IMR-90 (cell line): ENCODE results near the gene FAM181B. TPM values are rescaled to one million over a fixed set of nuclear protein-coding genes. Genes with fewer than 3 reads are reported as not detected.

ENCODE experiments used
- ATAC-seq: fragments of 200-7000 bp; cut with Tn5 transposase; 2 replicates; pipeline ENCODE4 v1.9.1; 2020; ENCODE audit warnings: low read depth, mild to moderate bottlenecking, moderate library complexity
- BruUV-seq: library from RNA; stranded (reverse); fragments of 400-500 nt; replicated peaks from 2 replicates; lab custom pipeline; 2021; lab: Mats Ljungman, UMichigan
- CTCF ChIA-PET: fragments of 300-600 bp; formaldehyde crosslinking; extraction: SDS; loops from one replicate; lab custom pipeline; 2021; ENCODE audit warnings: antibody characterized with exemption; lab: Yijun Ruan, JAX
- POLR2A ChIA-PET: fragments of 300-600 bp; sonication (Branson Sonifier 250); formaldehyde crosslinking; loops from one replicate; lab custom pipeline; 2022; ENCODE audit warnings: antibody characterized with exemption; ENCODE audit not compliant: unreplicated experiment; lab: Charles Lee
- DNase-seq: peaks from one replicate; pipeline ENCODE4 v3.0.0; 2013
- H2AFZ ChIP-seq: replicated peaks from 2 replicates; pipeline ENCODE3; 2013; ENCODE audit warnings: low read length, mild to moderate bottlenecking; ENCODE audit not compliant: poor library complexity
- H2AK5ac ChIP-seq: 2 replicates; pipeline ENCODE4 v1.6.1; 2013; ENCODE audit warnings: low read depth, low read length, inconsistent platforms
- H2AK9ac ChIP-seq: replicated peaks from 2 replicates; pipeline ENCODE3; 2013; ENCODE audit warnings: mild to moderate bottlenecking, low read depth, low read length, moderate library complexity; ENCODE audit not compliant: poor library complexity
- H2BK120ac ChIP-seq: 2 replicates; pipeline ENCODE4 v1.6.1; 2013; ENCODE audit warnings: low read depth, low read length, inconsistent platforms
- H2BK15ac ChIP-seq: 3 replicates; pipeline ENCODE4 v1.6.1; 2013; ENCODE audit warnings: low read depth, low read length, inconsistent platforms
- H2BK20ac ChIP-seq: 2 replicates; pipeline ENCODE4 v1.6.1; 2013; ENCODE audit warnings: low read depth, mild to moderate bottlenecking, inconsistent platforms, low read length, moderate library complexity
- H2BK5ac ChIP-seq: 2 replicates; pipeline ENCODE4 v1.6.1; 2013; ENCODE audit warnings: mild to moderate bottlenecking, low read depth, low read length, inconsistent platforms; ENCODE audit not compliant: poor library complexity, severe bottlenecking
- H3K14ac ChIP-seq: replicated peaks from 2 replicates; pipeline ENCODE4 v1.6.1; 2013; ENCODE audit warnings: low read depth, low read length, inconsistent platforms
- H3K18ac ChIP-seq: 2 replicates; pipeline ENCODE4 v1.6.1; 2013; ENCODE audit warnings: low read depth, low read length, control low read depth
- H3K23ac ChIP-seq: 2 replicates; pipeline ENCODE4 v1.6.1; 2013; ENCODE audit warnings: low read depth, low read length, inconsistent platforms
- H3K27ac ChIP-seq: 2 replicates; pipeline ENCODE4 v1.5.1; 2013; ENCODE audit warnings: mild to moderate bottlenecking, control low read depth, low read length; ENCODE audit not compliant: insufficient read depth
- H3K27me3 ChIP-seq: 2 replicates; pipeline ENCODE4 v1.6.1; 2013; ENCODE audit warnings: low read length; ENCODE audit not compliant: control insufficient read depth, insufficient read depth
- H3K36me3 ChIP-seq: 2 replicates; pipeline ENCODE4 v1.6.1; 2013; ENCODE audit warnings: low read length, mixed read lengths; ENCODE audit not compliant: control insufficient read depth, insufficient read depth
- H3K4ac ChIP-seq: 2 replicates; pipeline ENCODE4 v1.6.1; 2013; ENCODE audit warnings: low read depth, low read length, inconsistent platforms
- H3K4me1 ChIP-seq: 2 replicates; pipeline ENCODE4 v1.6.1; 2013; ENCODE audit warnings: low read length, mixed read lengths; ENCODE audit not compliant: control insufficient read depth, insufficient read depth
- H3K4me2 ChIP-seq: 2 replicates; pipeline ENCODE4 v1.6.1; 2013; ENCODE audit warnings: low read depth, mild to moderate bottlenecking, control low read depth, low read length, moderate library complexity
- H3K4me3 ChIP-seq: 2 replicates; pipeline ENCODE4 v1.5.1; 2013; ENCODE audit warnings: low read depth, mild to moderate bottlenecking, control low read depth, low read length, moderate library complexity; ENCODE audit not compliant: insufficient read depth
- H3K56ac ChIP-seq: 2 replicates; pipeline ENCODE4 v1.6.1; 2013; ENCODE audit warnings: low read length, inconsistent platforms; ENCODE audit not compliant: insufficient read depth; ENCODE audit errors: extremely low read depth
- H3K79me1 ChIP-seq, 2 experiments: 2 replicates each; pipeline ENCODE4 v1.6.1; 2013; ENCODE audit warnings: low read length in 2 of 2, inconsistent platforms in 1 of 2, low read depth in 1 of 2
- H3K9ac ChIP-seq: 2 replicates; pipeline ENCODE4 v1.6.1; 2013; ENCODE audit warnings: low read depth, low read length, control low read depth
- H3K9me1 ChIP-seq: 2 replicates; pipeline ENCODE4 v1.6.1; 2013; ENCODE audit warnings: low read length, inconsistent platforms; ENCODE audit not compliant: insufficient read depth
- H3K9me3 ChIP-seq: 2 replicates; pipeline ENCODE4 v1.6.1; 2013; ENCODE audit warnings: low read length; ENCODE audit not compliant: control insufficient read depth, insufficient read depth
- H4K20me1 ChIP-seq: 2 replicates; pipeline ENCODE4 v1.6.1; 2013; ENCODE audit warnings: low read length, inconsistent platforms; ENCODE audit not compliant: insufficient read depth
- H4K5ac ChIP-seq: 2 replicates; pipeline ENCODE4 v1.6.1; 2013; ENCODE audit warnings: mild to moderate bottlenecking, low read depth, low read length, control low read depth
- H4K8ac ChIP-seq, 2 experiments: 2 replicates each; pipeline ENCODE4 v1.6.1; 2013; ENCODE audit warnings: low read depth in 2 of 2, low read length in 2 of 2, control low read depth in 1 of 2, inconsistent platforms in 1 of 2
- H4K91ac ChIP-seq: 2 replicates; pipeline ENCODE4 v1.6.1; 2013; ENCODE audit warnings: low read depth, low read length, inconsistent platforms; ENCODE audit not compliant: insufficient read depth
- BHLHE40 ChIP-seq: fragments of 150-350 bp; IDR thresholded peaks from 2 replicates; pipeline ENCODE4 v1.6.1; 2016; ENCODE audit warnings: mild to moderate bottlenecking, low read depth, low read length
- CEBPB ChIP-seq: IDR thresholded peaks from 2 replicates; pipeline ENCODE4 v1.6.1; 2012; ENCODE audit warnings: low read depth, low read length, improper control_type of control experiment
- CHD1 ChIP-seq: IDR thresholded peaks from 2 replicates; pipeline ENCODE4 v1.6.1; 2012; ENCODE audit warnings: low read depth, low read length, improper control_type of control experiment
- FOS ChIP-seq: fragments of 150-350 bp; IDR thresholded peaks from 2 replicates; pipeline ENCODE4 v1.6.1; 2016; ENCODE audit warnings: low read depth, low read length
- MAFK ChIP-seq: IDR thresholded peaks from 2 replicates; pipeline ENCODE4 v1.6.1; 2012; ENCODE audit warnings: low read depth, low read length, improper control_type of control experiment
- MAZ ChIP-seq: IDR thresholded peaks from 2 replicates; pipeline ENCODE4 v1.6.1; 2012; ENCODE audit warnings: low read depth, mild to moderate bottlenecking, low read length, improper control_type of control experiment, moderate library complexity, borderline replicate concordance
- MXI1 ChIP-seq: IDR thresholded peaks from 2 replicates; pipeline ENCODE4 v1.6.1; 2012; ENCODE audit warnings: low read depth, mild to moderate bottlenecking, low read length, moderate library complexity, borderline replicate concordance
- POLR2A ChIP-seq: IDR thresholded peaks from 2 replicates; pipeline ENCODE4 v1.6.1; 2012; ENCODE audit warnings: mild to moderate bottlenecking, low read depth, low read length
- RAD21 ChIP-seq: IDR thresholded peaks from 2 replicates; pipeline ENCODE4 v1.6.1; 2012; ENCODE audit warnings: low read length, improper control_type of control experiment
- RCOR1 ChIP-seq: IDR thresholded peaks from 2 replicates; pipeline ENCODE4 v1.6.1; 2012; ENCODE audit warnings: mild to moderate bottlenecking, low read length, improper control_type of control experiment; ENCODE audit not compliant: insufficient replicate concordance
- RFX5 ChIP-seq: IDR thresholded peaks from 2 replicates; pipeline ENCODE4 v1.8.0; 2012; ENCODE audit warnings: low read depth, mild to moderate bottlenecking, low read length, moderate library complexity
- SMC3 ChIP-seq: fragments of 150-350 bp; IDR thresholded peaks from 2 replicates; pipeline ENCODE4 v1.6.1; 2016; ENCODE audit warnings: low read depth, mild to moderate bottlenecking, antibody characterized with exemption, low read length, moderate library complexity
- USF2 ChIP-seq: fragments of 150-350 bp; IDR thresholded peaks from 2 replicates; pipeline ENCODE4 v1.6.1; 2017; ENCODE audit warnings: mild to moderate bottlenecking, antibody characterized with exemption, low read length, low read depth
- WGBS, 2 experiments: methylation state at CpG; one replicate each; pipeline versions ENCODE4 v1.1.5 to v1.1.7; 2013; ENCODE audit warnings: missing lambda C conversion rate in 2 of 2; ENCODE audit not compliant: insufficient read length in 1 of 2; ENCODE audit errors: extremely low coverage in 2 of 2; 5-methylcytosine and 5-hydroxymethylcytosine counted together
- dilution Hi-C: fragments of 300-500 bp; cut with HindIII; formaldehyde crosslinking; loops from one replicate; pipeline ENCODE4 v1.14.3; 2018; ENCODE audit warnings: low sequenced_read_pairs; ENCODE audit not compliant: unreplicated experiment
- in situ Hi-C: fragments of 300-500 bp; cut with MboI; formaldehyde crosslinking; loops from 3 replicates; pipeline ENCODE4 v1.14.3; 2019; ENCODE audit warnings: low sequenced_read_pairs, inconsistent platforms, mixed read lengths
- intact Hi-C: fragments of 100-400 bp; cut with micrococcal nuclease; formaldehyde crosslinking; loops from 2 replicates; pipeline ENCODE4 v1.10.0; 2022
- polyA plus RNA-seq, 3 experiments: library from polyadenylated mRNA; depleted of rRNA; stranded (reverse); fragments of >200 nt; gene quantifications; 2 replicates each; pipeline ENCODE4 v1.2.3, GENCODE V29; 2012; ENCODE audit warnings: low replicate concordance in 1 of 3
- total RNA-seq: library from RNA; depleted of rRNA; stranded (reverse); fragments of >200 nt; gene quantifications from 2 replicates; pipeline ENCODE4 v1.2.3, GENCODE V29; 2012
- TF ChIP-seq, protein P1 (sequence below): conservative IDR thresholded peaks from 2 replicates; pipeline ENCODE4 v1.5.1; 2012; ENCODE audit warnings: mild to moderate bottlenecking, low read depth, low read length, improper control_type of control experiment
- TF ChIP-seq, protein P2 (sequence below): fragments of 150-350 bp; IDR thresholded peaks from 2 replicates; pipeline ENCODE4 v1.6.1; 2016; ENCODE audit warnings: low read depth, mild to moderate bottlenecking, low read length, moderate library complexity, borderline replicate concordance

FAM181B gene
- total and polyA plus RNA-seq, 2 of the 4 experiments (the other 2 are of a cell fraction) = not detected

DNA sequence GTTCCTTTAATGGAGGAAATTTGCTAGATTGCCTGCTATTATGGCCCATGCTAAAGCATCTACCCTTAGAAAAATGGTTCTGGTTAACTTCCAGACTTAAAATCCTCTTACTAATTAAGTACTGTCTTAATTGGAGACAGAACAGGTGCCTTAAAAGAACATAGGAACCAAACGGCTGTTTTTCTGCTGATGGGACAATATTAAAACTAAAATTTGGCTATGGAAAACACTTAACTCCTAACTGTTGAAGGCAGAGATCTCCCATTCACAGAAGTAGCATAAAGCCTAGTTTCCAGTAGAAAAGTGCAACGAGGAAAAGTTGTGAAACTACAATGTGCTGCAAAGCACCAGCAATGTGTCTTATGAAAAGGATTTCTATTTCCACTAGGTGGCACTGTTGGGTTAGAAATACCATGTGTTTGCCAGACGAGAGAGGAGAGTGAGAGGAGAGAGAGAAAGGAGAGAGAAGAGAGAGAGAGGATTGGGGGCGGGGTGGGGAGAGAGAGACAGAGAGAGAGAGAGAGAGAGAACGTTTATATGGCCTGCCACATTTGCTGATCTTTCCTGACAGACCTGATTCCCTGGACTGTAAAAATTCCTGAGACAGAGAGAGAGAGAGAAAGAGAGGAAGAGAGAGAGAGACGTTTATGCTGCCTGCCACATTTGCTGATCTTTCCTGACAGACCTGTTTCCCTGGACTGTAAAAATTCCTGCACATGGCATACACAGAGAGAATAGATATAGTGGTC lies 51.5 kb downstream of the FAM181B start:
- Histone ChIP-seq H3K4me1 (no peaks in the 10 kb centered on the region), H3K36me3 (no peaks in the 10 kb centered on the region), H2BK120ac (no peak overlapping the region), H3K4me2 (peak overlapping the region; percentile 36; the same call in 1 of the 2 replicates), H3K9me1 (no peaks in the 10 kb centered on the region), H4K5ac (no peak overlapping the region), H3K4me3 (no peak overlapping the region), H2AK9ac (no peak overlapping the region), H3K56ac (no peak overlapping the region), H3K9ac (no peak overlapping the region; the same call in 1 of the 2 replicates), H3K18ac (no peak overlapping the region), H4K91ac (no peak overlapping the region), H3K14ac (no peak overlapping the region), H2AFZ (peak overlapping the region; percentile 75), H4K8ac (no peak overlapping the region), H2BK5ac (no peak overlapping the region), H2AK5ac (no peak overlapping the region), H3K27ac (no peak overlapping the region), H3K4ac (no peak overlapping the region), H3K27me3 (no peaks in the 10 kb centered on the region; the same call in 1 of the 2 replicates), H2BK15ac (no peak overlapping the region), H2BK20ac (no peak overlapping the region), H3K9me3 (no peaks in the 10 kb centered on the region), H3K23ac (no peak overlapping the region), H3K79me1 (no peaks in the 10 kb centered on the region), H4K20me1 (no peaks in the 10 kb centered on the region)
- DNase-seq (peak; percentile 75), ATAC-seq (peak; percentile 90)
- intact Hi-C loops (loop anchor here (1.0 to 5.0 kb wide), 2 partner anchors 1138 to 1880 kb away; no protein-coding TSS in a partner anchor), in situ Hi-C loops (loop anchor here (25.0 kb wide), 1 partner anchor 1130 kb away; no protein-coding TSS in a partner anchor), dilution Hi-C loops (no loop called here)
- BruUV-seq = no TSS peak
- ChIA-PET CTCF (no interaction called here), POLR2A (no interaction called here)
- 10% methylated on average over 2 of the region's 6 CpGs; no CpG with 5 or more reads in 1 of the 2 experiments for WGBS, 2 experiments
- peak; percentile 8; the same call in 1 of the 2 replicates for TF ChIP-seq CEBPB
- TF ChIP-seq MXI1 = no peak
- TF ChIP-seq, protein P1, sequence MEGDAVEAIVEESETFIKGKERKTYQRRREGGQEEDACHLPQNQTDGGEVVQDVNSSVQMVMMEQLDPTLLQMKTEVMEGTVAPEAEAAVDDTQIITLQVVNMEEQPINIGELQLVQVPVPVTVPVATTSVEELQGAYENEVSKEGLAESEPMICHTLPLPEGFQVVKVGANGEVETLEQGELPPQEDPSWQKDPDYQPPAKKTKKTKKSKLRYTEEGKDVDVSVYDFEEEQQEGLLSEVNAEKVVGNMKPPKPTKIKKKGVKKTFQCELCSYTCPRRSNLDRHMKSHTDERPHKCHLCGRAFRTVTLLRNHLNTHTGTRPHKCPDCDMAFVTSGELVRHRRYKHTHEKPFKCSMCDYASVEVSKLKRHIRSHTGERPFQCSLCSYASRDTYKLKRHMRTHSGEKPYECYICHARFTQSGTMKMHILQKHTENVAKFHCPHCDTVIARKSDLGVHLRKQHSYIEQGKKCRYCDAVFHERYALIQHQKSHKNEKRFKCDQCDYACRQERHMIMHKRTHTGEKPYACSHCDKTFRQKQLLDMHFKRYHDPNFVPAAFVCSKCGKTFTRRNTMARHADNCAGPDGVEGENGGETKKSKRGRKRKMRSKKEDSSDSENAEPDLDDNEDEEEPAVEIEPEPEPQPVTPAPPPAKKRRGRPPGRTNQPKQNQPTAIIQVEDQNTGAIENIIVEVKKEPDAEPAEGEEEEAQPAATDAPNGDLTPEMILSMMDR = peak; percentile 70
- TF ChIP-seq CHD1 = no peak
- peak; percentile 69 for TF ChIP-seq RAD21
- TF ChIP-seq RCOR1 = no peak
- TF ChIP-seq MAFK = peak; percentile 59
- TF ChIP-seq FOS = no peak
- no peak for TF ChIP-seq POLR2A
- no peak for TF ChIP-seq USF2
- TF ChIP-seq, protein P2, sequence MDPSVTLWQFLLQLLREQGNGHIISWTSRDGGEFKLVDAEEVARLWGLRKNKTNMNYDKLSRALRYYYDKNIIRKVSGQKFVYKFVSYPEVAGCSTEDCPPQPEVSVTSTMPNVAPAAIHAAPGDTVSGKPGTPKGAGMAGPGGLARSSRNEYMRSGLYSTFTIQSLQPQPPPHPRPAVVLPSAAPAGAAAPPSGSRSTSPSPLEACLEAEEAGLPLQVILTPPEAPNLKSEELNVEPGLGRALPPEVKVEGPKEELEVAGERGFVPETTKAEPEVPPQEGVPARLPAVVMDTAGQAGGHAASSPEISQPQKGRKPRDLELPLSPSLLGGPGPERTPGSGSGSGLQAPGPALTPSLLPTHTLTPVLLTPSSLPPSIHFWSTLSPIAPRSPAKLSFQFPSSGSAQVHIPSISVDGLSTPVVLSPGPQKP = no peak
- no peak for TF ChIP-seq BHLHE40
- TF ChIP-seq RFX5 = no peak
- no peak for TF ChIP-seq MAZ
- TF ChIP-seq SMC3 = peak; percentile 47
